Measurements from ENCODE around the gene CAMK1G. TPM values are rescaled to one million over a fixed set of nuclear protein-coding genes. Genes with fewer than 3 reads are reported as not detected.

The CAMK1G gene
- total and polyA plus RNA-seq, 9 donors: 7.6 to 20.2 (median 12.0) TPM

DNA sequence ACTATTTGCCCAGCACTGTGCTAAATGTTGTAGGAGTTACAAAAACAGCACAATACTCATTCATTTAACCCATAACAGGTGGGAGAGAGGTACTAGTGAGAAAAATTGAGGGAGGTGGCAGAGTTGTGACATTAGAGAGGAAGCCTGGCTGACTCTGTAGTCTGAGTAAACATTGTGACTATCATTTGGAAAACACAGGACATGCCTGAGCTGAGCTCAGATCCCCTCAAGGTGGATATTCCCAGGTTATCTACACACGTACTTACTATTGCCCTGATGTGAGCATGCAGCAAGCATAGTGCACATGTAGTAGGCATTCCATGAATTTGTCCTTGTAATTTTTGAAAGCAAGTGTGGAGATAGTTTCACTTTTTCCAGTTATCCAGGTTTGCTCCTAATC lies 10.9 kb downstream of the CAMK1G start:
- no peak for DNase-seq
- 65 to 78% (median 71%) methylated on average over 1 of the region's 1 CpG for WGBS, 3 donors
- TF ChIP-seq, protein P1, sequence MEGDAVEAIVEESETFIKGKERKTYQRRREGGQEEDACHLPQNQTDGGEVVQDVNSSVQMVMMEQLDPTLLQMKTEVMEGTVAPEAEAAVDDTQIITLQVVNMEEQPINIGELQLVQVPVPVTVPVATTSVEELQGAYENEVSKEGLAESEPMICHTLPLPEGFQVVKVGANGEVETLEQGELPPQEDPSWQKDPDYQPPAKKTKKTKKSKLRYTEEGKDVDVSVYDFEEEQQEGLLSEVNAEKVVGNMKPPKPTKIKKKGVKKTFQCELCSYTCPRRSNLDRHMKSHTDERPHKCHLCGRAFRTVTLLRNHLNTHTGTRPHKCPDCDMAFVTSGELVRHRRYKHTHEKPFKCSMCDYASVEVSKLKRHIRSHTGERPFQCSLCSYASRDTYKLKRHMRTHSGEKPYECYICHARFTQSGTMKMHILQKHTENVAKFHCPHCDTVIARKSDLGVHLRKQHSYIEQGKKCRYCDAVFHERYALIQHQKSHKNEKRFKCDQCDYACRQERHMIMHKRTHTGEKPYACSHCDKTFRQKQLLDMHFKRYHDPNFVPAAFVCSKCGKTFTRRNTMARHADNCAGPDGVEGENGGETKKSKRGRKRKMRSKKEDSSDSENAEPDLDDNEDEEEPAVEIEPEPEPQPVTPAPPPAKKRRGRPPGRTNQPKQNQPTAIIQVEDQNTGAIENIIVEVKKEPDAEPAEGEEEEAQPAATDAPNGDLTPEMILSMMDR (IDR thresholded peaks at IDR 0.05): no peak
- TF ChIP-seq EP300 (IDR thresholded peaks at IDR 0.05) (no peak), POLR2A (IDR thresholded peaks at IDR 0.05) (no peak)
- Histone ChIP-seq H3K27ac (no peak overlapping the region), H3K27me3 (no peaks in the 10 kb centered on the region), H3K4me3 (no peak overlapping the region), H3K4me1 (ENCODE audit: insufficient read depth) (no peaks in the 10 kb centered on the region), H3K9me3 (no peaks in the 10 kb centered on the region), H3K36me3 (no peaks in the 10 kb centered on the region)
- intact Hi-C loops (cut with DNase I): loop anchor here in 1 of 4 donors (5.0 kb wide), 1 partner anchor 33 kb away; no protein-coding TSS in a partner anchor

DNA sequence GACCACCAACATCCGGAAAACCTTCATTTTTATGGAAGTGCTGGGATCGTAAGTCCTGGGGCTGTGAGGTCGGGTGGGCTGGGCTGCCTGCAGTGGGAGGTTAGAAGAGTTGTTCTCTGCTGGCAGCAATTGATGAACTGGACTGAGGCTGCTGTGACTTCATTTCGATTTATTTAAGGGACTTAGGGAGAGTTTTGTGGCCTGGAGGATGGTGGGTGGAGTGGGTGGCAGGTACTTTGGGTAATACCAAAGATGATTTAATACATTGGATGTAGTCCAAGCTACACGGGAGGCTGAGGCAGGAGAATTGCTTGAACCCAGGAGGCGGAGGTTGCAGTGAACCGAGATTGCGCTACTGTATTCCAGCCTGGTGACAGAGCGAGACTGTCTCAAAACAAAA lies 11.5 kb downstream of the CAMK1G start:
- Histone ChIP-seq H3K36me3 (no peaks in the 10 kb centered on the region), H3K27me3 (no peaks in the 10 kb centered on the region), H3K4me1 (ENCODE audit: insufficient read depth) (no peaks in the 10 kb centered on the region), H3K9me3 (no peaks in the 10 kb centered on the region), H3K27ac (no peak overlapping the region), H3K4me3 (no peak overlapping the region)
- WGBS, 3 donors: 64 to 70% (median 68%) methylated on average over 9 of the region's 9 CpGs
- DNase-seq: no peak
- TF ChIP-seq, protein P1 (IDR thresholded peaks at IDR 0.05): no peak
- TF ChIP-seq POLR2A (IDR thresholded peaks at IDR 0.05): no peak
- TF ChIP-seq EP300 (IDR thresholded peaks at IDR 0.05): no peak
- intact Hi-C loops (cut with DNase I): no loop called here

DNA sequence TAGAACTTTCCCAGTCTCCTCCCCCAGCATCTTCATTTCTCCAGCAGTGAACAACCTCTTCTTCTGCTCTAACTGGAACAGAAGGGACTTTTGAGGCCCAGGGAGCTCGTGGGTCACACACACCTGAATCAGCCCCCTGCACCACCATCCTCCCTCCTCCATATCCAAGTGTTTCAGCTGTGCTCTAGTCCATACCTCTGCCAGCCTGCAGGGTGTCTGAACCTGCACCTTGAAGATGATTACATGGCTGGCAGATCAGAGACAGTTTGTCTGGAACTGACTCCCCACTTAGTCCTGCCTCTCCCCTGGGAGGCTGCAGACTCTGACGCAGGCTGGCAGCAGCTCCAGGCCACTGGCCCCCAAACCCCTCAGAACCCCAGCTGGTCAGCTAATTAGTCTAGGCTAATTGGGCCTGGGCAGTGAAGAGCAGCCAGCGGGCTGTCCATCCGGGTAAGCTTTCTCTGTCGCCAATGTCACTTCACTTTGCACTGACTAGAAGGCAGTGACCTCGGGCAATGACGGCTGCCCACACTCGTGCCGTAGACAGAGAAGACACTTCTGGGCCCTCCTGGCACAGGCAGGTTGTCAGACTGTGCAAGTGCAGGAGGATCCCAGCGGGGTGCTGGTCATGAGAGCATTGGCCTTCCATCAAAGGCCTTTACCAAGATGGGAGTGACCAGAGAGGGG lies 12.2 kb downstream of the CAMK1G start:
- 84 to 87% (median 85%) methylated on average over 10 of the region's 10 CpGs for WGBS, 3 donors
- Histone ChIP-seq H3K4me3 (no peak overlapping the region), H3K27ac (no peak overlapping the region), H3K27me3 (no peaks in the 10 kb centered on the region), H3K4me1 (ENCODE audit: insufficient read depth) (no peaks in the 10 kb centered on the region), H3K9me3 (no peaks in the 10 kb centered on the region), H3K36me3 (no peaks in the 10 kb centered on the region)
- TF ChIP-seq POLR2A (IDR thresholded peaks at IDR 0.05) (no peak), EP300 (IDR thresholded peaks at IDR 0.05) (no peak)
- TF ChIP-seq, protein P1 (IDR thresholded peaks at IDR 0.05): no peak
- intact Hi-C loops (cut with DNase I): no loop called here
- DNase-seq: no peak

DNA sequence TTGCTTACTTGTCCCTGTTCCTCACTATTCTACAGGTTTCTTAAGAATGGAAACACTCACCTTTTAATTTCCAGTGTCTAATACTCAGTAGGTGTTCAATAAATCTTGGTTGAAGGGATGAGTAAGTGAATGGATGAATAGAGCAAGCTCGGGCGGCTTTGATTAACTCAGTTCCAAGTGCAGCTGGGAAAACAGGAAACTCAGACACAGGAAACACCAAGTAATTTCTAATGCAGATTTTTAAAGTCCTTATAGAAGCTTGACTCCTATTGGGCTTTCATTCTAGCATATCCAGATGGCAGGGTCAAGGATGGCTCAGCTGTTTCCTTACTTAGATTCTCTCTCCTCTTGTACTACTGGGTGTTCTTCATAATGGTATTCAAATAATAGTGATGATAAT lies 14.0 kb downstream of the CAMK1G start:
- DNase-seq: no peak
- Histone ChIP-seq H3K9me3 (no peaks in the 10 kb centered on the region), H3K27ac (no peak overlapping the region), H3K4me3 (no peak overlapping the region), H3K27me3 (no peaks in the 10 kb centered on the region), H3K36me3 (no peaks in the 10 kb centered on the region), H3K4me1 (ENCODE audit: insufficient read depth) (no peaks in the 10 kb centered on the region)
- no peak for TF ChIP-seq EP300 (IDR thresholded peaks at IDR 0.05)
- no peak for TF ChIP-seq POLR2A (IDR thresholded peaks at IDR 0.05)
- TF ChIP-seq, protein P1 (IDR thresholded peaks at IDR 0.05): no peak
- intact Hi-C loops (cut with DNase I): no loop called here
- WGBS, 3 donors: 53 to 67% (median 61%) methylated on average over 2 of the region's 2 CpGs

Data from ovary (tissue), 9 donors.